ENCODE measurements around the gene PSAP. TPM values are rescaled to one million over a fixed set of nuclear protein-coding genes. Genes with fewer than 3 reads are reported as not detected.

PSAP gene
- total RNA-seq, 1 experiment from 2014 or later: 397 TPM

DNA sequence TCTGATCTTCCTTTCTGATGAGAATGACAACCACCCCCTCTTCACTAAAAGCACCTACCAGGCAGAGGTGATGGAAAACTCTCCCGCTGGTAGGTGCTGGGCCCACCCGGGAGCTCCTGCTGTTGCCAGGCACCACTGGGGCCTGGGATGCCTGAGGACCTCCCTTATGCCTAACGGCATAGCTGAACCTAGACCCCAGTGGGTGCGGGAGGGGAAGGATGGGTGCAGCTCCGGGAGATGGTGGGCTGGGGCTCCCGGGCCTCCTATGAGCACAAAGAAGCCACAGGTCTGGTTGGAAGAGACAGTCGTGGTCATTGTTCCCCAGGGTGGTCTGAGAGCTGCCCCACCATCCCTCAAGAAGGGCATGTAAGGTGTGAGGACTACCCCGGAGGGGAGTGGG is 62.1 kb downstream of the PSAP start (continued):
- TF ChIP-seq, protein P1, sequence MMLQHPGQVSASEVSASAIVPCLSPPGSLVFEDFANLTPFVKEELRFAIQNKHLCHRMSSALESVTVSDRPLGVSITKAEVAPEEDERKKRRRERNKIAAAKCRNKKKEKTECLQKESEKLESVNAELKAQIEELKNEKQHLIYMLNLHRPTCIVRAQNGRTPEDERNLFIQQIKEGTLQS (CRISPR knock-in tag; conservative IDR thresholded peaks at IDR 0.05): no peak
- no peak for TF ChIP-seq ATF1 (CRISPR knock-in tag; IDR thresholded peaks at IDR 0.05)

DNA sequence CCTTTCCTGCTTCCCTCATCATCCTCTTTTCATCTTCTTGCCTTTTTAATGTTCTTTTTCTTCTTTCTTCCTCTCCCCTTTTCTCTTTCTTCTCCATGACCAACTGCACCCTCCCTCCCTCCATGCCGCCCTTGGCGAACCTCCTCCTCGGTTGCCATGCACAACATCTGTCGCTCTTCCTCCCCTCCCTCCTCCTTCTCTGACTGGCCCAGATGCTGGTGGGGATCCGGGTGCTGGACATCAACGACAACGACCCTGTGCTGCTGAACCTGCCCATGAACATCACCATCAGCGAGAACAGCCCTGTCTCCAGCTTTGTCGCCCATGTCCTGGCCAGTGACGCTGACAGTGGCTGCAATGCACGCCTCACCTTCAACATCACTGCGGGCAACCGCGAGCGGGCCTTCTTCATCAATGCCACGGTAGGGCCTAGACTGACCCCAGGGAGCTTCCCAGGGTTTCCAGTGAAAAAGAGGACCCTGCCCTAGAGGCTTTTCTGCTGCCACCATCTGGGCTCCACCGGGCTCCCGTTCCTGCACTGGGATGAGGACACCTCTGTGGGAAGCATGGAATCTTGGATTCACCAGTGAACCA is 66.3 kb downstream of the PSAP start:
- ChIA-PET CTCF (interaction anchor here (2.4 kb wide), 1 partner anchor 28 kb away, joined by 9 read pairs; no protein-coding TSS in a partner anchor), POLR2A (no interaction called here)
- no peak for TF ChIP-seq JAZF1 (CRISPR knock-in tag; IDR thresholded peaks at IDR 0.05)
- TF ChIP-seq MYBL2 (CRISPR knock-in tag; IDR thresholded peaks at IDR 0.05): no peak
- TF ChIP-seq, protein P2, sequence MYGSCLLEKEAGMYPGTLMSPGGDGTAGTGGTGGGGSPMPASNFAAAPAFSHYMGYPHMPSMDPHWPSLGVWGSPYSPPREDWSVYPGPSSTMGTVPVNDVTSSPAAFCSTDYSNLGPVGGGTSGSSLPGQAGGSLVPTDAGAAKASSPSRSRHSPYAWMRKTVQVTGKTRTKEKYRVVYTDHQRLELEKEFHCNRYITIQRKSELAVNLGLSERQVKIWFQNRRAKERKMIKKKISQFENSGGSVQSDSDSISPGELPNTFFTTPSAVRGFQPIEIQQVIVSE (CRISPR knock-in tag; IDR thresholded peaks at IDR 0.05; ENCODE audit: borderline replicate concordance): no peak
- TF ChIP-seq, protein P3, sequence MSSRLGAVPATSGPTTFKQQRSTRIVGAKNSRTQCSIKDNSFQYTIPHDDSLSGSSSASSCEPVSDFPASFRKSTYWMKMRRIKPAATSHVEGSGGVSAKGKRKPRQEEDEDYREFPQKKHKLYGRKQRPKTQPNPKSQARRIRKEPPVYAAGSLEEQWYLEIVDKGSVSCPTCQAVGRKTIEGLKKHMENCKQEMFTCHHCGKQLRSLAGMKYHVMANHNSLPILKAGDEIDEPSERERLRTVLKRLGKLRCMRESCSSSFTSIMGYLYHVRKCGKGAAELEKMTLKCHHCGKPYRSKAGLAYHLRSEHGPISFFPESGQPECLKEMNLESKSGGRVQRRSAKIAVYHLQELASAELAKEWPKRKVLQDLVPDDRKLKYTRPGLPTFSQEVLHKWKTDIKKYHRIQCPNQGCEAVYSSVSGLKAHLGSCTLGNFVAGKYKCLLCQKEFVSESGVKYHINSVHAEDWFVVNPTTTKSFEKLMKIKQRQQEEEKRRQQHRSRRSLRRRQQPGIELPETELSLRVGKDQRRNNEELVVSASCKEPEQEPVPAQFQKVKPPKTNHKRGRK (CRISPR knock-in tag; IDR thresholded peaks at IDR 0.05; ENCODE audit: borderline replicate concordance): no peak
- TF ChIP-seq ZNF317 (CRISPR knock-in tag; IDR thresholded peaks at IDR 0.05; ENCODE audit: borderline replicate concordance, low read depth): no peak
- TF ChIP-seq ATF1 (CRISPR knock-in tag; IDR thresholded peaks at IDR 0.05): no peak
- TF ChIP-seq JUN (CRISPR knock-in tag; IDR thresholded peaks at IDR 0.05): no peak
- no peak for TF ChIP-seq NFYB (CRISPR knock-in tag; conservative IDR thresholded peaks at IDR 0.05; ENCODE audit: low read depth)
- TF ChIP-seq CBFB (CRISPR knock-in tag; IDR thresholded peaks at IDR 0.05; ENCODE audit: low read depth): no peak
- TF ChIP-seq, protein P4, sequence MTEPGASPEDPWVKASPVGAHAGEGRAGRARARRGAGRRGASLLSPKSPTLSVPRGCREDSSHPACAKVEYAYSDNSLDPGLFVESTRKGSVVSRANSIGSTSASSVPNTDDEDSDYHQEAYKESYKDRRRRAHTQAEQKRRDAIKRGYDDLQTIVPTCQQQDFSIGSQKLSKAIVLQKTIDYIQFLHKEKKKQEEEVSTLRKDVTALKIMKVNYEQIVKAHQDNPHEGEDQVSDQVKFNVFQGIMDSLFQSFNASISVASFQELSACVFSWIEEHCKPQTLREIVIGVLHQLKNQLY (CRISPR knock-in tag; IDR thresholded peaks at IDR 0.05): no peak
- TF ChIP-seq, protein P1 (CRISPR knock-in tag; conservative IDR thresholded peaks at IDR 0.05): no peak
- no peak for TF ChIP-seq ETV6 (CRISPR knock-in tag; IDR thresholded peaks at IDR 0.05)
- no peak for TF ChIP-seq PRRX2 (CRISPR knock-in tag; IDR thresholded peaks at IDR 0.05)
- TF ChIP-seq, protein P5, sequence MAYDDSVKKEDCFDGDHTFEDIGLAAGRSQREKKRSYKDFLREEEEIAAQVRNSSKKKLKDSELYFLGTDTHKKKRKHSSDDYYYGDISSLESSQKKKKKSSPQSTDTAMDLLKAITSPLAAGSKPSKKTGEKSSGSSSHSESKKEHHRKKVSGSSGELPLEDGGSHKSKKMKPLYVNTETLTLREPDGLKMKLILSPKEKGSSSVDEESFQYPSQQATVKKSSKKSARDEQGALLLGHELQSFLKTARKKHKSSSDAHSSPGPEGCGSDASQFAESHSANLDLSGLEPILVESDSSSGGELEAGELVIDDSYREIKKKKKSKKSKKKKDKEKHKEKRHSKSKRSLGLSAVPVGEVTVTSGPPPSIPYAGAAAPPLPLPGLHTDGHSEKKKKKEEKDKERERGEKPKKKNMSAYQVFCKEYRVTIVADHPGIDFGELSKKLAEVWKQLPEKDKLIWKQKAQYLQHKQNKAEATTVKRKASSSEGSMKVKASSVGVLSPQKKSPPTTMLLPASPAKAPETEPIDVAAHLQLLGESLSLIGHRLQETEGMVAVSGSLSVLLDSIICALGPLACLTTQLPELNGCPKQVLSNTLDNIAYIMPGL (CRISPR knock-in tag; IDR thresholded peaks at IDR 0.05): no peak
- H3K36me3 Mint-ChIP-seq: no peaks in the 10 kb centered on the region
- H3K9me3 Mint-ChIP-seq: no peaks in the 10 kb centered on the region
- DNase-seq (ENCODE audit: low spot score) (no peak), ATAC-seq (no peak)
- H3K27me3 Mint-ChIP-seq (ENCODE audit: low read depth): no peaks in the 10 kb centered on the region
- H3K27ac Mint-ChIP-seq: no peak overlapping the region
- peaks cover 19% of the 10 kb centered on the region for H3K4me1 Mint-ChIP-seq
- H3K4me3 Mint-ChIP-seq: no peak overlapping the region

DNA sequence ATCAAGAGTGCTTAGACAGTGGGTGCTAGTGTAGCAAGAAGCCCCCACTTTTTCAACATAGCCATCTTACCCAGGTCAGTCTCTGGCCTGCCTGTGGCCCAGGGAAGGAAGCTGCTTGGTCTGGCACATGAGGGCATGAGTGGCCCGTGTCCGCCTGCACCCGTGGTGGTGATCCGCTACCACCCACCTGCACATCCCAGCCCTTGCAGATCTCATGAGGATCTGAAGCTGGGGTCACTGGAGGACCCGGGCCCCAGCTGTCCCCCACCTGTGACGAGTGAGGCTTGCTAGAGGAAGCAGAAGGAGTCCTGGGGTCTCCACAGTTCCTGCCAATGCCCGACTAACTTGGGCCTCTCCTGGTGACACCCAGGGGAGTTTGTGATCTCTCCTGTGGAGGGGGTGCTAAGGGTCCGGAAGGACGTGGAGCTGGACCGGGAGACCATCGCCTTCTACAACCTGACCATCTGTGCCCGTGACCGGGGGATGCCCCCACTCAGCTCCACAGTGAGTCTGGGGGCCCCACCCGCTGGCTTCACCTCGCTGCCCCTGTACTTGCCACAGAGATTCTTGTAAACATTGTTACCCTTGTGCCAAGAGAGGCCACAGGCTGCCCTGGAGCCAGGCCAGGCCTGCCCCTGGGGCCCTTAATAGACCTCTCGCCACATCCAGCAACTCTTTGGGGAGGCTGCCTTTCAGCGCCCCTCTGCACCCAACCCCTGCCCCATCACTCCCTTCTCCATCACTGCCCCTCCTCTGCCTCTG is 67.0 kb downstream of the PSAP start:
- H3K27me3 Mint-ChIP-seq (ENCODE audit: low read depth): no peaks in the 10 kb centered on the region
- no peaks in the 10 kb centered on the region for H3K9me3 Mint-ChIP-seq
- no peak overlapping the region for H3K27ac Mint-ChIP-seq
- POLR2A ChIA-PET: no interaction called here
- ATAC-seq (no peak), DNase-seq (ENCODE audit: low spot score) (no peak)
- CTCF ChIA-PET: interaction anchor here (1.7 to 3.2 kb wide), 3 partner anchors 11 to 38 kb away, joined by 5 to 22 read pairs (median 9); partner anchors contain the start of gene VSIR
- H3K36me3 Mint-ChIP-seq: no peaks in the 10 kb centered on the region
- H3K4me1 Mint-ChIP-seq: peaks cover 19% of the 10 kb centered on the region
- no peak for TF ChIP-seq NFE2L1 (CRISPR knock-in tag; IDR thresholded peaks at IDR 0.05)
- TF ChIP-seq, protein P6, sequence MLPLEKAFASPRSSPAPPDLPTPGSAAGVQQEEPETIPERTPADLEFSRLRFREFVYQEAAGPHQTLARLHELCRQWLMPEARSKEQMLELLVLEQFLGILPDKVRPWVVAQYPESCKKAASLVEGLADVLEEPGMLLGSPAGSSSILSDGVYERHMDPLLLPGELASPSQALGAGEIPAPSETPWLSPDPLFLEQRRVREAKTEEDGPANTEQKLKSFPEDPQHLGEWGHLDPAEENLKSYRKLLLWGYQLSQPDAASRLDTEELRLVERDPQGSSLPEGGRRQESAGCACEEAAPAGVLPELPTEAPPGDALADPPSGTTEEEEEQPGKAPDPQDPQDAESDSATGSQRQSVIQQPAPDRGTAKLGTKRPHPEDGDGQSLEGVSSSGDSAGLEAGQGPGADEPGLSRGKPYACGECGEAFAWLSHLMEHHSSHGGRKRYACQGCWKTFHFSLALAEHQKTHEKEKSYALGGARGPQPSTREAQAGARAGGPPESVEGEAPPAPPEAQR (CRISPR knock-in tag; IDR thresholded peaks at IDR 0.05): no peak
- TF ChIP-seq, protein P7, sequence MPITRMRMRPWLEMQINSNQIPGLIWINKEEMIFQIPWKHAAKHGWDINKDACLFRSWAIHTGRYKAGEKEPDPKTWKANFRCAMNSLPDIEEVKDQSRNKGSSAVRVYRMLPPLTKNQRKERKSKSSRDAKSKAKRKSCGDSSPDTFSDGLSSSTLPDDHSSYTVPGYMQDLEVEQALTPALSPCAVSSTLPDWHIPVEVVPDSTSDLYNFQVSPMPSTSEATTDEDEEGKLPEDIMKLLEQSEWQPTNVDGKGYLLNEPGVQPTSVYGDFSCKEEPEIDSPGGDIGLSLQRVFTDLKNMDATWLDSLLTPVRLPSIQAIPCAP (CRISPR knock-in tag; IDR thresholded peaks at IDR 0.05): no peak
- TF ChIP-seq, protein P8, sequence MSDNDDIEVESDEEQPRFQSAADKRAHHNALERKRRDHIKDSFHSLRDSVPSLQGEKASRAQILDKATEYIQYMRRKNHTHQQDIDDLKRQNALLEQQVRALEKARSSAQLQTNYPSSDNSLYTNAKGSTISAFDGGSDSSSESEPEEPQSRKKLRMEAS (CRISPR knock-in tag; IDR thresholded peaks at IDR 0.05): no peak
- no peak overlapping the region for H3K4me3 Mint-ChIP-seq
